Measurements from ENCODE around the gene STK11IP. TPM values are rescaled to one million over a fixed set of nuclear protein-coding genes. Genes with fewer than 3 reads are reported as not detected.

The STK11IP gene
- total RNA-seq, 2 experiments from 2014 or later = 23.9 to 27.2 TPM

DNA sequence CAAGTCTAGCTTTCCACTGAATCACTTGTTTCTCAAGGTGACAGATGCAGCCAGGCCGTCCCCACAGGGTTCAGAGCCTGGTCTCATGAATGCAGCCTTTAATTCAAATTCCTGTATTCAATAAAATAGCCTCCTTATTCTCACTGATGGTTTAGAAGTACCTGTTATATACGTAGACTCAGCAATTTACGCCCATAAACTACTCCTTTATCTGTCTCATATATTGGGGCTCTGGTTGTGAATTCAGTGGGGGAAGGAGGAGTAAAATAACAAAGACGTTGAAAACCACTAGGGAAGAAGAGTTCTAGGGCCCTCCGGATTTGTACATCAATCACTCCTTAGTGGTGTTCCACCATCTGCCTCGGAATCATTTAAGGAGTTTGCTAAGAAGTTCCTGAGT is 28.0 kb upstream of the STK11IP start:
- Mint-ChIP-seq H3K9me3 (no peaks in the 10 kb centered on the region), H3K36me3 (ENCODE audit: low read depth) (no peaks in the 10 kb centered on the region), H3K4me3 (peak overlapping the region; percentile 14), H3K4me1 (ENCODE audit: low read depth) (no peaks in the 10 kb centered on the region), H3K27me3 (peaks cover 45% of the 10 kb centered on the region), H3K27ac (no peak overlapping the region)
- Histone ChIP-seq H3K4me1 (ENCODE audit: insufficient read depth, low read length) (peaks cover 8% of the 10 kb centered on the region), H3K4me3 (ENCODE audit: low read length) (no peak overlapping the region), H3K36me3 (ENCODE audit: insufficient read depth, low read length) (no peaks in the 10 kb centered on the region), H3K9me3 (ENCODE audit: control insufficient read depth in 1 of 2, insufficient read depth in 1 of 2, low read length in 2 of 2) (peaks cover 0 to 4% of the 10 kb centered on the region in 2 experiments), H3K27me3 (ENCODE audit: control insufficient read depth in 1 of 2, insufficient read depth in 2 of 2, low read length in 2 of 2) (peaks cover 23 to 48% of the 10 kb centered on the region in 2 experiments), H3K27ac (ENCODE audit: low read depth in 1 of 2, low read length in 2 of 2) (no peak overlapping the region)
- TF ChIP-seq, protein P1, sequence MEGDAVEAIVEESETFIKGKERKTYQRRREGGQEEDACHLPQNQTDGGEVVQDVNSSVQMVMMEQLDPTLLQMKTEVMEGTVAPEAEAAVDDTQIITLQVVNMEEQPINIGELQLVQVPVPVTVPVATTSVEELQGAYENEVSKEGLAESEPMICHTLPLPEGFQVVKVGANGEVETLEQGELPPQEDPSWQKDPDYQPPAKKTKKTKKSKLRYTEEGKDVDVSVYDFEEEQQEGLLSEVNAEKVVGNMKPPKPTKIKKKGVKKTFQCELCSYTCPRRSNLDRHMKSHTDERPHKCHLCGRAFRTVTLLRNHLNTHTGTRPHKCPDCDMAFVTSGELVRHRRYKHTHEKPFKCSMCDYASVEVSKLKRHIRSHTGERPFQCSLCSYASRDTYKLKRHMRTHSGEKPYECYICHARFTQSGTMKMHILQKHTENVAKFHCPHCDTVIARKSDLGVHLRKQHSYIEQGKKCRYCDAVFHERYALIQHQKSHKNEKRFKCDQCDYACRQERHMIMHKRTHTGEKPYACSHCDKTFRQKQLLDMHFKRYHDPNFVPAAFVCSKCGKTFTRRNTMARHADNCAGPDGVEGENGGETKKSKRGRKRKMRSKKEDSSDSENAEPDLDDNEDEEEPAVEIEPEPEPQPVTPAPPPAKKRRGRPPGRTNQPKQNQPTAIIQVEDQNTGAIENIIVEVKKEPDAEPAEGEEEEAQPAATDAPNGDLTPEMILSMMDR (IDR thresholded peaks at IDR 0.05) = no peak
- no peak for DNase-seq
- POLR2A ChIA-PET = interaction anchor here (0.6 kb wide), 1 partner anchor 15 kb away, joined by 3 read pairs; no protein-coding TSS in a partner anchor
- CTCF ChIA-PET = no interaction called here
- no peak for ATAC-seq (ENCODE audit: poor library complexity)
- intact Hi-C loops (cut with DNase I, micrococcal nuclease) = no loop called here

DNA sequence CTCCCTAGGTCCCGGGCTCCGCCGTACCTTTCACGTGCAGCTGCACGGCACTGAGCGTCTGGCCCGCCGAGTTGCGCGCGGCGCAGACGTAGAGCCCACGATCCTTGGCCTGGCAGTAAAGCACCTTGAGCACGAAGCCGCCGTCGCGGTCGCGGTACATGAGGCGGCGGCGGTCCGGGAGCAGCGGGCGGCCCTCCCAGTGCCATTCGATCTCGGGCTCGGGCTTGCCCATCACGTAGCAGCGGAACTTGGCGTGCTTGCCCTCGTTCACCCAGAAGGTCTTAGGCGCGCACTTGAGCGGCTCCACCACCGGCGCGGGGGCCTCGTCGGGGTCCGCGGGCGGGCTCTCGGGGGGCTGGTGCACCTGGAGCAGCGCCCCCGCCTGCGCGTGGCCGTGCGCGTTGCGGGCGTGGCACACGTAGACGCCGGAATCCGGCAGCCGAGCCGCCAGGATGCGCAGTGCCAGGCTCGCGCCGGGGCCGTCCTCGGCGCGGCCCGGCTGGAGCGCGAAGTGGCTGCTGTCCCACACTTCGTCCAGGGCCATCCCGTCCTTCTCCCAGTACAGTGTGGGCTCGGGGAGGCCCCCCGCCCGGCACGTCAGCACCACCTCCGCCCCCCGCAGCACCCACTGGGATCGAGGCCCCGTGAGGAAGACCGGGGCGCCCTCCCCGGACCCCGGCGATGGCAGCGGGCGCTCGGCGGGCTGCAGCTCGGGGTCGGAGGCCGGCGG is 27.3 kb upstream of the STK11IP start:
- DNase-seq (peak in 2 of 14 experiments; percentile 23 to 24), ATAC-seq (ENCODE audit: poor library complexity) (no peak)
- H3K27me3 Mint-ChIP-seq = peaks cover 44% of the 10 kb centered on the region
- no peak overlapping the region for H3K27ac Mint-ChIP-seq
- Histone ChIP-seq H3K9me3 (ENCODE audit: control insufficient read depth in 1 of 2, insufficient read depth in 1 of 2, low read length in 2 of 2) (peaks cover 0 to 4% of the 10 kb centered on the region in 2 experiments), H3K27me3 (ENCODE audit: control insufficient read depth in 1 of 2, insufficient read depth in 2 of 2, low read length in 2 of 2) (peaks cover 26 to 48% of the 10 kb centered on the region in 2 experiments), H3K36me3 (ENCODE audit: insufficient read depth, low read length) (no peaks in the 10 kb centered on the region), H3K4me1 (ENCODE audit: insufficient read depth, low read length) (peaks cover 8% of the 10 kb centered on the region), H3K4me3 (ENCODE audit: low read length) (no peak overlapping the region), H3K27ac (ENCODE audit: low read depth in 1 of 2, low read length in 2 of 2) (no peak overlapping the region)
- no peaks in the 10 kb centered on the region for H3K36me3 Mint-ChIP-seq (ENCODE audit: low read depth)
- ChIA-PET CTCF (interaction anchor here (1.5 kb wide), 1 partner anchor 10 kb away, joined by 6 read pairs; no protein-coding TSS in a partner anchor), POLR2A (interaction anchor here (0.6 to 1.0 kb wide), 3 partner anchors 14 to 27 kb away, joined by 3 to 4 read pairs (median 3); partner anchors contain the start of genes CHPF, STK11IP and TMEM198)
- intact Hi-C loops (cut with DNase I, micrococcal nuclease) = no loop called here
- TF ChIP-seq, protein P1 (IDR thresholded peaks at IDR 0.05) = no peak
- H3K4me1 Mint-ChIP-seq (ENCODE audit: low read depth) = no peaks in the 10 kb centered on the region
- H3K4me3 Mint-ChIP-seq = peak overlapping the region; percentile 54
- no peaks in the 10 kb centered on the region for H3K9me3 Mint-ChIP-seq

DNA sequence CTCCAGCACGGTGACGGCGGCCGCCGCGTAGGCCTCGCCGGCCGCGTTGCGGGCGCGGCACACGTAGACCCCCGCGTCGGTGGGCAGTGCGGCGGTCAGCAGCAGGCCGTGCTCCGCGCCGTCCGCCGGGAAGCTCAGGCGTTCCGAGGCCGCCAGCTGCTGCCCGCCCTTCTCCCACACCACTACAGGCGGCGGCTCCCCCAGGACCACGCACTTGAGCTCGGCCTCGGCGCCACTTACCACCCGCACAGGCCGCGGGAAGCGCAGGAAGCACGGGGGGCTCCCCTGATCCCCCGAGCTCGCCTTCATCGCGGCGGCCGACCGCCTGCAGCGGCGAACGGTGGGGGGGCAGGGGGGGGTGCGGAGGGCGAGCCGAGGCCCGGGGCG is 26.7 kb upstream of the STK11IP start:
- H3K4me1 Mint-ChIP-seq (ENCODE audit: low read depth) = no peaks in the 10 kb centered on the region
- no peak overlapping the region for H3K4me3 Mint-ChIP-seq
- Histone ChIP-seq H3K27me3 (ENCODE audit: control insufficient read depth in 1 of 2, insufficient read depth in 2 of 2, low read length in 2 of 2) (peaks cover 29 to 48% of the 10 kb centered on the region in 2 experiments), H3K4me3 (ENCODE audit: low read length) (peak overlapping the region; percentile 12), H3K9me3 (ENCODE audit: control insufficient read depth in 1 of 2, insufficient read depth in 1 of 2, low read length in 2 of 2) (peaks cover 0 to 4% of the 10 kb centered on the region in 2 experiments), H3K4me1 (ENCODE audit: insufficient read depth, low read length) (peaks cover 8% of the 10 kb centered on the region), H3K36me3 (ENCODE audit: insufficient read depth, low read length) (no peaks in the 10 kb centered on the region), H3K27ac (ENCODE audit: low read depth in 1 of 2, low read length in 2 of 2) (no peak overlapping the region)
- intact Hi-C loops (cut with DNase I, micrococcal nuclease) = no loop called here
- no peaks in the 10 kb centered on the region for H3K9me3 Mint-ChIP-seq
- TF ChIP-seq, protein P1 (IDR thresholded peaks at IDR 0.05) = no peak
- H3K27me3 Mint-ChIP-seq = peaks cover 50% of the 10 kb centered on the region
- H3K36me3 Mint-ChIP-seq (ENCODE audit: low read depth) = no peaks in the 10 kb centered on the region
- CTCF ChIA-PET = interaction anchor here (1.5 kb wide), 1 partner anchor 11 kb away, joined by 6 read pairs; no protein-coding TSS in a partner anchor
- POLR2A ChIA-PET = interaction anchor here (0.9 to 1.0 kb wide), 2 partner anchors 26 to 27 kb away, joined by 3 to 4 read pairs; partner anchors contain the start of genes CHPF, STK11IP and TMEM198
- H3K27ac Mint-ChIP-seq = no peak overlapping the region
- DNase-seq = peak in 1 of 14 experiments; percentile 21
- peak; percentile 24 for ATAC-seq (ENCODE audit: poor library complexity)
